Lower leg skin (tissue), 3 donors: ENCODE data around the gene CD81.

Source experiments
- POLR2A ChIP-seq, 2 donors: fragments of 450-650 bp; IDR thresholded peaks; one replicate each; pipeline ENCODE4 v1.6.1; 2016 to 2017; ENCODE audit warnings: antibody characterized with exemption in 2 of 2, mild to moderate bottlenecking in 1 of 2, moderate library complexity in 1 of 2
- TF ChIP-seq, protein P1 (sequence below), 3 donors: fragments of 450-650 bp; IDR thresholded peaks; one replicate each; pipeline ENCODE4 v1.5.1; 2016; ENCODE audit warnings: antibody characterized with exemption in 3 of 3, mild to moderate bottlenecking in 3 of 3, moderate library complexity in 2 of 3

GRCh38 chr11:2406451-2406850 lies 29.3 kb downstream of the CD81 start:
- TF ChIP-seq POLR2A (IDR thresholded peaks at IDR 0.05) = no peak
- TF ChIP-seq, protein P1, sequence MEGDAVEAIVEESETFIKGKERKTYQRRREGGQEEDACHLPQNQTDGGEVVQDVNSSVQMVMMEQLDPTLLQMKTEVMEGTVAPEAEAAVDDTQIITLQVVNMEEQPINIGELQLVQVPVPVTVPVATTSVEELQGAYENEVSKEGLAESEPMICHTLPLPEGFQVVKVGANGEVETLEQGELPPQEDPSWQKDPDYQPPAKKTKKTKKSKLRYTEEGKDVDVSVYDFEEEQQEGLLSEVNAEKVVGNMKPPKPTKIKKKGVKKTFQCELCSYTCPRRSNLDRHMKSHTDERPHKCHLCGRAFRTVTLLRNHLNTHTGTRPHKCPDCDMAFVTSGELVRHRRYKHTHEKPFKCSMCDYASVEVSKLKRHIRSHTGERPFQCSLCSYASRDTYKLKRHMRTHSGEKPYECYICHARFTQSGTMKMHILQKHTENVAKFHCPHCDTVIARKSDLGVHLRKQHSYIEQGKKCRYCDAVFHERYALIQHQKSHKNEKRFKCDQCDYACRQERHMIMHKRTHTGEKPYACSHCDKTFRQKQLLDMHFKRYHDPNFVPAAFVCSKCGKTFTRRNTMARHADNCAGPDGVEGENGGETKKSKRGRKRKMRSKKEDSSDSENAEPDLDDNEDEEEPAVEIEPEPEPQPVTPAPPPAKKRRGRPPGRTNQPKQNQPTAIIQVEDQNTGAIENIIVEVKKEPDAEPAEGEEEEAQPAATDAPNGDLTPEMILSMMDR (IDR thresholded peaks at IDR 0.05) = no peak
